Mucosa of descending colon (tissue), 3 donors: Measurements from ENCODE around the gene RAD9A. TPM values are rescaled to one million over a fixed set of nuclear protein-coding genes. Genes with fewer than 3 reads are reported as not detected.
A peak's percentile ranks its signal among the peaks of the same experiment; 100 is the strongest.

Experiments
- ATAC-seq: fragments of 200-7000 bp; cut with Tn5 transposase; one replicate; pipeline ENCODE4 v1.9.1; 2020; ENCODE audit warnings: mild to moderate bottlenecking, moderate library complexity
- DNase-seq, 3 donors: peaks; one replicate each; pipeline ENCODE4 v3.0.0-alpha.2; 2020
- H3K36me3 ChIP-seq: fragments of 200-600 bp; one replicate; pipeline ENCODE4 v1.8.0; 2021; ENCODE audit warnings: low read depth, mild to moderate bottlenecking
- H3K4me1 ChIP-seq: fragments of 200-600 bp; one replicate; pipeline ENCODE4 v1.8.0; 2021; ENCODE audit warnings: low read depth, mild to moderate bottlenecking
- H3K4me3 ChIP-seq: fragments of 200-600 bp; one replicate; pipeline ENCODE4 v1.8.0; 2021; ENCODE audit warnings: mild to moderate bottlenecking
- H3K9me3 ChIP-seq: fragments of 200-600 bp; one replicate; pipeline ENCODE4 v1.8.0; 2021; ENCODE audit warnings: mild to moderate bottlenecking
- CTCF ChIP-seq: fragments of 200-600 bp; IDR thresholded peaks from one replicate; pipeline ENCODE4 v1.8.0; 2022; ENCODE audit warnings: antibody characterized with exemption, mild to moderate bottlenecking
- intact Hi-C, 2 donors: fragments of 100-400 bp; cut with DNase I in 1 of 2; cut with micrococcal nuclease in 1 of 2; formaldehyde crosslinking; loops; one replicate each; pipeline versions ENCODE4 v1.11.0 to v1.11.1; 2022; cut with DNase I, micrococcal nuclease
- total RNA-seq, 3 donors: library from RNA; stranded (reverse); fragmentation: NEBNext Ultra II Directional in 2 of 3; extraction: Animal tissue kit (Norgen Biotek cat#: 25700) in 2 of 3; gene quantifications; one replicate each; pipeline versions ENCODE4 v1.2.1 to v1.2.4, GENCODE V29; 2021 to 2023
- donor health status: DM: no; HTN: no; CAD: no; lungs with moderate emphysema.
- donor health status: DM: no; HTN: no; CAD: no.
- donor health status: DM: no; HTN: yes; CAD: no.

The RAD9A gene
- total RNA-seq, 3 donors from 2014 or later, result 27.9 to 39.3 (median 29.1) TPM

GRCh38 chr11:67395555-67396258 is 3.9 kb downstream of the RAD9A start:
- H3K36me3 ChIP-seq, result peaks cover 8% of the 10 kb centered on the region

GRCh38 chr11:67396259-67396581 is 4.4 kb downstream of the RAD9A start:
- no peak overlapping the region for H3K4me3 ChIP-seq
- intact Hi-C loops, result no loop called here
- DNase-seq (no peak), ATAC-seq (no peak)
- TF ChIP-seq CTCF, result no peak
- H3K36me3 ChIP-seq, result peaks cover 8% of the 10 kb centered on the region
- H3K4me1 ChIP-seq, result peaks cover 34% of the 10 kb centered on the region
- no peaks in the 10 kb centered on the region for H3K9me3 ChIP-seq

More at GRCh38 chr11:67395555-67396258, 3.9 kb downstream of the RAD9A start:
- Histone ChIP-seq H3K9me3 (no peaks in the 10 kb centered on the region), H3K4me3 (no peak overlapping the region), H3K4me1 (peaks cover 35% of the 10 kb centered on the region)
- intact Hi-C loops, result no loop called here
- TF ChIP-seq CTCF, result no peak
- DNase-seq (peak in 1 of 3 donors; percentile 55), ATAC-seq (no peak)

GRCh38 chr11:67396587-67397389 is 5.0 kb downstream of the RAD9A start:
- TF ChIP-seq CTCF, result no peak
- ATAC-seq, result no peak
- DNase-seq, result no peak
- peaks cover 8% of the 10 kb centered on the region for H3K36me3 ChIP-seq
- H3K9me3 ChIP-seq, result no peaks in the 10 kb centered on the region
- intact Hi-C loops, result no loop called here
- H3K4me1 ChIP-seq, result peaks cover 34% of the 10 kb centered on the region
- H3K4me3 ChIP-seq, result no peak overlapping the region

GRCh38 chr11:67397536-67397935 is 5.8 kb downstream of the RAD9A start:
- H3K4me3 ChIP-seq, result no peak overlapping the region
- no peak for TF ChIP-seq CTCF
- intact Hi-C loops, result no loop called here
- DNase-seq (no peak), ATAC-seq (no peak)
- H3K4me1 ChIP-seq, result peaks cover 35% of the 10 kb centered on the region
- peaks cover 8% of the 10 kb centered on the region for H3K36me3 ChIP-seq
- no peaks in the 10 kb centered on the region for H3K9me3 ChIP-seq

- TF ChIP-seq CTCF, result no peak
- H3K9me3 ChIP-seq, result no peaks in the 10 kb centered on the region
- no peak for ATAC-seq
- intact Hi-C loops, result no loop called here
- H3K4me1 ChIP-seq, result peaks cover 32% of the 10 kb centered on the region
- DNase-seq, result no peak
- H3K4me3 ChIP-seq, result no peak overlapping the region
- H3K36me3 ChIP-seq, result peaks cover 8% of the 10 kb centered on the region
Observed at GRCh38 chr11:67397986-67398660, 6.3 kb downstream of the RAD9A start.
